GM13977 (cell line): Measurements from ENCODE around the gene ADAMTS16.

Source experiments
- DNase-seq: peaks from one replicate; pipeline ENCODE4 v3.0.0; 2012; ENCODE audit warnings: low spot score
- CTCF ChIP-seq: IDR thresholded peaks from 2 replicates; pipeline ENCODE4 v1.5.1; 2012; ENCODE audit warnings: mild to moderate bottlenecking, control low read depth; ENCODE audit not compliant: insufficient read depth; ENCODE audit errors: extremely low read depth, missing control alignments
- in situ Hi-C: fragments of 300-500 bp; cut with MboI; formaldehyde crosslinking; loops from one replicate; pipeline ENCODE4 v1.12.0; 2022; ENCODE audit warnings: low sequenced_read_pairs, low pct_unique_long_range_greater_than_20kb, mixed read lengths, inconsistent platforms; ENCODE audit not compliant: unreplicated experiment

The ADAMTS16 gene

GRCh38 chr5:5360941-5361520 lies 220.9 kb downstream of the ADAMTS16 start:
- no peak for DNase-seq
- in situ Hi-C loops = no loop called here
- no peak for TF ChIP-seq CTCF

DNA sequence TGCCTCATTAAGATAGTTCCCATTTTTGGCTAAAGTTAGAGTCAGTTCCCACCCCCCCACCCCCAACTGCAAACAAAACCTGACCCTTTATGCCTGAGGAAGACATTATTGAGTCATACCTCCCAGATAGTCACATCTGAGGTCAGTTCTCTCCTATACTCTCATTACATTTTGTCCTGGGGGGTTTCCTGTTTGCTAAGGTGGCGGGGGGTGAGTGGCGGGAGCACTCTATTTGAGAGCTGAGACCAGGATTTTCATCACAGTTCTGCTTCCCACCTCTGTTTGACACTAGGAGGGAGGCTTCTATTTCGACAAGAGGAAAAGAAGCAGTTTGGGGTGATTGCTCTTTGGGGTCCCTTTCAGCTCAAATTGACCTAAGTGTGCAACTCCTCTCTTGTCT lies 222.9 kb downstream of the ADAMTS16 start:
- no peak for TF ChIP-seq CTCF
- in situ Hi-C loops = no loop called here
- DNase-seq = peak; percentile 23

DNA sequence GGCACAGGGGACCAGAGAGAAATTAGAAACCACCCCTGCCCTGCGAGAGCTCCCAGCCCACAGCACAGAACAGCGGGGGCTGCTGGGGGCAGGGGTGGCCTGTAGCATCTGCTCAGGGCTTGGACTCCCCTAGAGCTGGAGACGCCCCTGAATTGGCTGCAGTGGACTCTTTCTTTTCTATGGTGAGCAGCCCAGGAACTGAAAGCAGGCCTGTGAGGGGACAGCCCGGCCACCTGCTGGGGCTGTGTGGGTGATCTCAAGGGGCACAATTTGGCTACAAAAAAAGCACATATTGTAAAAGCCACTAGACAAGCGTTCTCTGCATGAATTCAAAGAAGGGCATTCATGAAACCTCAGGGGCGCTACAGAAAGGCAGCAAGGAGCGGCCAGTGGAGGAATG lies 224.8 kb downstream of the ADAMTS16 start:
- TF ChIP-seq CTCF = no peak
- in situ Hi-C loops = no loop called here

DNA sequence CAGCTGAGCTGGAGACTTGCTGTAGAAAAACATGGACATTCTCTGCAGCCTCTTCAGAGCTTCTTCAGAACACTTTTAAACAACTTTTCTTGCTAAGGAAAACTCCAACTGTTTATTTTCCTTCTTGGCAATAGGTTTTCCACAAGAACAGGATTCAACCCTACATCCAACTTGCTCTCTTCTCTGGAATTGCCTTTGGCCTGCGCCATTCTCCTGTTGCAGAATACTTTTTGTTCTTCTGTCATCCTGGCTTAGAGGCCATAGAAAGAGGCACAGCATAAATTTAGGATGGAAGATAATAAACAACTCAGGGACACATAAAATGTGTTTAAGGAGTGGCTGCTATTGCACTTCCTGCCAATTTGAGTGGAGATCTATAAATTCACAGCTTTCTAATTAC lies 227.6 kb downstream of the ADAMTS16 start:
- TF ChIP-seq CTCF = no peak
- in situ Hi-C loops = no loop called here
- no peak for DNase-seq

More for the DNA sequence above, 224.8 kb downstream of the ADAMTS16 start:
- peak; percentile 48 for DNase-seq

GRCh38 chr5:5369051-5369605 lies 229.0 kb downstream of the ADAMTS16 start:
- in situ Hi-C loops = no loop called here
- no peak for DNase-seq
- TF ChIP-seq CTCF = no peak
